Endothelial cell of hepatic sinusoid (primary cell): Measurements from ENCODE around the gene KRT78.

Experiments
- in situ Hi-C: cut with HindIII; loops from 2 replicates; pipeline ENCODE4 v1.10.0; 2017; ENCODE audit warnings: low sequenced_read_pairs

Gene KRT78

GRCh38 chr12:52814710-52815155, 34.1 kb downstream of the KRT78 start:
- in situ Hi-C loops: no loop called here

DNA sequence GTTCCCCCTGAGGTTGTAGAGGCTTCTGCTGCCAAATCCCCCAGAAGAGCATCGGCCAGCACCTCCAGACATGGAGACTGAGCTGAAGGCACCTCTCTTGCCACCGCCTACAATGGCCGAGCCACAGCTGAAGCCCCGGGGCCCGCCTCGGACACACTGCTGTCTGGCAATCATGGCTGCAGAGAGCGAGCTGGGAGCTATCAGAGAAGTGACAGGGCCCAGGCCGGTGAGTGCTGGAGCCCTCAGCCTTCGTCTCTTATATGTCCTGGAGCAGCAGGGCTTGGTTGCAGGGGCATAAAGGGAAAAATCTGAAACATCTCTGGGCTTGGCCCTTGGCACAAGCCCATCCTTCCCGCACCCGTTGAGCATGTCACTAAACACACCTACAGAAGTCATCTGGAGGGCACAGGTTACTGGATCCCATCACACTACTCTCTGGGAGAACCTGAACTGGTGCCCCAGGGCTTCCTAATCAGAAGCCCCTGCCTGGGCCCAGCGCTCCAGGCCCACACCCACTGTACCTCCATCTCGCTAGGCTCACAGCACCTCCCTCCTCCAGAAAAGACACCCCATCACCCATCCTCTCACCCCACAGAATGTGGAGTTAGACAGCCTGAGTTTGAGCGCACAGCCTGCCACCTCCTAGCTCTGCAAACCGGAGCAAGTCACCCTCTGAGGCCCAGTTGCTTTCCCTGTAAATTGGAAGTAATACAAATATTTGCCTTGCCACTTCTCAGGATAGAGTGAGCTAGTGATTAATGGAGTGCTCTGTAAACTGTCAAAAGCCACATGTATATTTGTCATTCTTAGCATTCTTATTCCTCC, 34.7 kb downstream of the KRT78 start, which contains the start of gene KRT4:
Gene KRT4 (minus strand): TSS at position 232 of the 825 bp plus-strand sequence. CDS start 58 bp downstream, at position 174.
- in situ Hi-C loops: no loop called here

DNA sequence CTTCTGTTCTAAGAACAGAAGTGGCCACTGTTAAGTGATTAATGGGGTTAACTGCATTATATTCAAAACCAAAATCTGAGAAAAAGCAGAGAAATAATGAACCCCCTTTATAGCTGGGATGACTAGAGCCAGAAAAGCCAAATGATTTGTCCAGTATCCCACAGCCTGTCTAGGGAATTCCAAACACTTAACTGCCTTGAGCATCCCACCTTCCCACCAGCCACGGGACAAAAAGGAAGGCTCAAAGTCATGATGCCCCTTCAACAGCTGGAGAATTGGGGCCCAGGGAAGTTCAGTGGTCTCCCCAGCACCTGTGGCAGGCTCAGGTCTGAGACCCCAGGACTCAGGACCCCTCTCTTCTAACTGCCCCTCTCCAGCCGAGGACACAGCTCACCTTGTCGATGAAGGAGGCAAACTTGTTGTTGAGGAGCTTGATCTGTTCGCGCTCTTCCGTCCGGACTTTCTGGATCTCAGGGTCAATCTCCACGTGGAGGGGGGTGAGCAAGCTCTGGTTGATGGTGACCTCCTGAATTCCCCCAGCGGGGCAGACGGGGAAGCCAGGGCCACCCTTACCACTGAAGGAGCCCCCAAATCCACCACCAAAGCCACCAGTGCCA, 35.5 kb downstream of the KRT78 start:
- in situ Hi-C loops: no loop called here

- in situ Hi-C loops: no loop called here
These were observed 36.0 kb downstream of the KRT78 start for GRCh38 chr12:52812749-52813148.

DNA sequence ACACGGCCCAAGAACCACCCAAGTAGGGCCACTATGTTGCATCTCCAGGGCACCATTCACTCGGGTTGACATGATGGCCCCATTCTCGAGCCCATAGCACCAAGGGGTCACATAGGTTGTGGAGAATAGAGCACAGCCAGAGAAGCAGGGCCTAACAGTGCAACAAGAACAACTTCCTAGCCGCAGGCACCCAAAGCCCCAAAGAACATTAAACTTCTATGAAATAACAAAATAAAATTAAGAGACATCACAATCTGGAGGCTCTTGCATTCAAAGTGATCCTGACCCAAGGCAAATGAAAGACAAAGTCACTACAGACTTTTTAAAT, 36.8 kb downstream of the KRT78 start:
- in situ Hi-C loops: no loop called here

- in situ Hi-C loops: no loop called here
These were observed 37.4 kb downstream of the KRT78 start for GRCh38 chr12:52811191-52812072.

GRCh38 chr12:52810554-52810953, 38.2 kb downstream of the KRT78 start:
- in situ Hi-C loops: no loop called here

DNA sequence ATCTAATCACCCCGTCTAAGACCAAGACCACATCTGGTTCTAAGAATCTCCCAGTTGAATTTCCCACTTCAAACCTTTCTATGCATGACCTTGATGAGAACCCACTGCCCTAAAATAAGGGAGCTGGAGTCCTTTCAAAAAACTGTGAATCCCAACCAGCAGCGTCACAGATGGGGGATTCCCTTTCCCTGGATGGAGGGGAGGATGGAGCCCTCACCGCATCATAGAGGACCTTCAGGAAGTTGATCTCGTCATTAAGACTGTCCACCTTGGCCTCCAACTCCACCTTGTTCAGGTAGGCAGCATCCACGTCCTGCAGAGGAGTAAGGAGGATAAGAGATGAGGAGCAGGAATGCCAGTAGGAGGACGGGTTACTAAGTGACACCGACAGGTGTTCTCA, 39.6 kb downstream of the KRT78 start:
- in situ Hi-C loops: no loop called here

DNA sequence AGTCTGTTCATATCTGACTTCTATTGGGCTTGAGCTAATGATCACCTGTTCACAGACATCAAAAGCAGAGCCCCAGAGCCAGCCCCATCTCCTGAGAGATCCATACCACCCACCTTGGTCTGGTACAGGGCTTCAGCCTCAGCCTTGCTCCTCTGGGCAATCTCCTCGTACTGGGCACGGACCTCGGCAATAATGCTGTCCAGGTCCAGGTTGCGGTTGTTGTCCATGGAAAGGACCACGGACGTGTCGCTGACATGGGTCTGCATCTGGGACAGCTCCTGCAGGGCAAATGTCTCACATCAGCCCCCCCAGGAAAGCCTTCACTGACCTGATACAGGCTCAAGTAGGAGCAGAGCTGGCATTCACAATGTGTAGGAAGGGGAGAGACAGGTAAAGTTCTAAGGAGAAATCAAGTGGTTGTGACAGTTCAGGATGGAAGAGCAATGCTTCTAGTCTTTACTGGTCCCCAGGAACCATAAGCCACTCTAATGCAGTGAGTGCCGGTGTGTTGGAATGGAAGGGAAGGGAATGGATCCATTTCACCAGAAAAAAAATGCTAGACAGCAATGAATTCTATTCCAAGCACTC, 40.1 kb downstream of the KRT78 start:
- in situ Hi-C loops: no loop called here

- in situ Hi-C loops: no loop called here
These were observed 41.0 kb downstream of the KRT78 start for GRCh38 chr12:52807544-52808470.

DNA sequence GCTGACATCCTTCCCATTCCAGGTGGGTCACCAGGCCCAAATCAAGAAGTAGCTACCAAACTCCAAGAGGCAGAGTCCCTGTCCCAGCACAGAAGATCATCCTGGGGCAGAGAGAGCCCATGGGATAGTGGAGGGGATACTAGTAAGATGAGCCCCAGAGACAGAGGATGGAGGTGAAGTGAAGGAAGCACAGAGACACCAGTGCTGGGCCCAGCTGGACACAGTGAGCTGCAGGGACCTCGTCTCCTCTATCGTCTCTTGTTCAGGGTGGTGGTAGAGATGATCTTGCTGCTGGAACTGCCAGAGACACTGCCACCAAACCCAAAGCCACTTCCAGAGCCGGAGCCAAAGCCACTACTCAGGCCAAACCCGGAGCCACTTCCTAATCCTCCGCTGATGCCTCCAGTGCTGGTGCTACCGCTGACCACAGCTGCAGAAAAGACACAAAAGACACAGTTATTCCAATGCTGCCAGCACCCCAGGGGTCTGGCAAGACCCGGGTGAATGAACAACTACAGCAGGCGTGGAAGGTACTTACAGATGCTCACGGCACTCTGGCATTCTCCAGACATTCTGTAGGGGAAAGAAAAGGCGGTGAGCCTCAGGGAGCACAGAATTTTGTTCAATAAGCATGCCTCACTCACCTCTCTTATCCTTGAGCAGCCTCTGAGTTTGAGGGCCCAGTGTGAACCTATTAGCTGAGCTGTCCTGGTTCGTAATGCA, 41.8 kb downstream of the KRT78 start:
- in situ Hi-C loops: no loop called here

DNA sequence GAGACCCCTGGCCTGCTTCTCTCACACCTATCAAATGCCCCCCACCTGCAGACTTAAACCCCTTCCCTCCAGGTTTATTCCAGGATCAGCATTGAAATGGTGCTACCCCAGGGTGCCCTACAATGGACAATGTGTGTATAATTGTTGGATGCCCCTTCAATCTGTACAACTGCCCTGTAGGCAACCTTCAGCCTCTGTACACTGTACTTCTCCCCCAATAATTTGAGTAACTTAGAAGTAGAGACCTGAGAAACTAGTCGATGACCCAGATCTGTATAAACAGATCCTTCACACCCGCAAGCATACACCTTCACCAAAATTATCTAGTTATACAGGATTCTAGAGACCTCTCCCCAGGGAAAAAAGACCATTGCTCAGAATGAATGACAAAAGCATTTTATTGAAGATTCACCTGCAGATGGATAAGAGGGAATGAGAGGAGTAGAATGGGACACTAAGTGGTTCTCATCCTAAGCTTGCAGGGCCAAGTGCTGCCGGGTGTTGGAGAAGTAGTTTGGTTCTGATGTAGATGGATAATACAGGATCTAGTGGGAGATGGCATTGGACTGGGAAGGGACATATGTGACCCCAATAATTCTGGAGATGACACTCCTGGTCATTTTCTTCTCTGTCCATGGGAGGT, 42.5 kb downstream of the KRT78 start:
- in situ Hi-C loops: no loop called here

DNA sequence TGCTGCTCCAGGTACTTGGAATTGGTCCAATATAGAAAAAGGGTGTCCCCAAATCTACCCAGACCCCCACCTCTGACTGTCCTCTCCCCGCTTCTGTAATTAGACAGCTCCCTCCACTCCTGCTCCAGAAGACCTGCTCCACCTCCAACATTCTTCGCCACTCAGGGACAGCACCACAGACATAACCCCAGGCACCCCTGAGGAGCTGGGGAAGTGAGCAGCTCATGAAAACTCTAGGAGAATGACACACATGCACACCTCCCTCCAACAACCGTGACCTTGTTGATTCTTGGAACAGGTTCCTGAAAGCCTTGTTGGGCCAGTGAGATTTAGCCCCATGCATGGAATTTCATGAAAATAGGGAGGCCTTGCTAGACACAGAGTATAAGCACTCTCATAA, 43.1 kb downstream of the KRT78 start:
- in situ Hi-C loops: no loop called here

- in situ Hi-C loops: no loop called here
These were observed 43.8 kb downstream of the KRT78 start for GRCh38 chr12:52805000-52805399.

- in situ Hi-C loops: no loop called here
These were observed 46.4 kb downstream of the KRT78 start for GRCh38 chr12:52802442-52802841.

DNA sequence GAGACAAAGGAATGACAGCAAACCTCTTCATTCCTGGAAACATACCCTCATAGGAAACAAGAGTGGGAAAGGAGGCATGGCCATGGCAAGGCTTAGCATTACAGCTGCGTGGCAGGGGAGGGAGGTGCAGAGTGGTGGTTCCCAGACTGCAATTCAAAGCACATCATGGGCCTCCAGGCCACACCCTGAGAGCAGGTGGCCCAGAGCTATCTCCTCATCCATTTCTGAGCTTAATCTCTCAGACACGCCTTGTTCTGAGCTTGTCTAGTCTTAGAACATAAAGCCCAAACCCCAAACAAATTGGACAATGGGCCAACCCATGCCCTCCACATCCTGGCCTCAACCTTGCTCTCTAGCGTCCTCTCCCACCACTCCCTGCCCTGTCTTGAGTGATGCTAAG, 47.0 kb downstream of the KRT78 start:
- in situ Hi-C loops: no loop called here

GRCh38 chr12:52800259-52800917, 48.4 kb downstream of the KRT78 start:
- in situ Hi-C loops: no loop called here

GRCh38 chr12:52799505-52800211, 49.1 kb downstream of the KRT78 start:
- in situ Hi-C loops: loop anchor here (5.0 kb wide), 1 partner anchor 82 kb away; no protein-coding TSS in a partner anchor
